Tibial nerve (tissue), 3 donors: ENCODE measurements around the gene MXRA8.

Experiments used
- POLR2A ChIP-seq, 2 donors: fragments of 450-650 bp; IDR thresholded peaks; one replicate each; pipeline ENCODE4 v1.6.1; 2017; ENCODE audit warnings: antibody characterized with exemption in 2 of 2, mild to moderate bottlenecking in 2 of 2, moderate library complexity in 2 of 2
- TF ChIP-seq, protein P1 (sequence below), 5 experiments: fragments of 200-600 bp in 3 of 5; fragments of 450-650 bp in 2 of 5; sonication (generic) in 3 of 5; IDR thresholded peaks; one replicate each; pipeline ENCODE4 v1.5.1; 2016 to 2019; ENCODE audit warnings: antibody characterized with exemption in 5 of 5, mild to moderate bottlenecking in 3 of 5, moderate library complexity in 2 of 5

DNA sequence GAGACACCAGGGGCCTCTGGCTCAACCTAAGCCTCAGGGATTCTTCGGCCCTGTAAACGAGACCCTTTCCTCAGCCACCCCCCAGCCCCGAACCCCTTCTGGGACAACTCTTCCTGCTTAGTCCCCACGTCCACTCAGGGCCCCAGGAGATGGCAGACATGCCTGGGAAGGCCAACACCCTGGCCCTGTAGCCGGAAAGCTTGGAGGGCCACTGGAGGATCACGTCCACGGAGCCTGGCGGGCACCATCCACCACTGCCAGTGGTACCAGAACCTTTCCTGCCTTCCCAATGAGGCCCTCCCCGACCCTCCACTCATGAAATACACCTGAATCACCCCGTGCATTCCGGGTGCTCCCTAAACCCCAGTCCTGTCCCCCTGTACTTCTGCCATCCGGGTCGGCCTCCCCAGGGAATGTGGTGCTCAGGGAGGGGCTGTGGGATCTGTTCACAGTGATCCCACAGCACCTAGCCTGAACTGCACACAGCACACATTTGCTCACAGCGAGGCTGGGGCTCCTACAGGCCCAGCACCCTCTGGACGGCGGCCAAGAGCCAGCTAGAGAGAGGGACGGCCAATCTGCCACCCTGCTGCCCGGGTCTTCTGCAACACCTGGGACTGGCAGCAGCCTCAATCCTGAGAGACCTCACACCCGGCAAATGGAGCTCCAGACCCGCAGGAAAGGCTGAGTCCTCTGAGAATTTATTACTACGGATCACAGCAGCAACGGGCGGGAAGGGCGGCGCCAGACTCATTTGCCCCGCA, 14.9 kb upstream of the MXRA8 start:
- TF ChIP-seq, protein P1, sequence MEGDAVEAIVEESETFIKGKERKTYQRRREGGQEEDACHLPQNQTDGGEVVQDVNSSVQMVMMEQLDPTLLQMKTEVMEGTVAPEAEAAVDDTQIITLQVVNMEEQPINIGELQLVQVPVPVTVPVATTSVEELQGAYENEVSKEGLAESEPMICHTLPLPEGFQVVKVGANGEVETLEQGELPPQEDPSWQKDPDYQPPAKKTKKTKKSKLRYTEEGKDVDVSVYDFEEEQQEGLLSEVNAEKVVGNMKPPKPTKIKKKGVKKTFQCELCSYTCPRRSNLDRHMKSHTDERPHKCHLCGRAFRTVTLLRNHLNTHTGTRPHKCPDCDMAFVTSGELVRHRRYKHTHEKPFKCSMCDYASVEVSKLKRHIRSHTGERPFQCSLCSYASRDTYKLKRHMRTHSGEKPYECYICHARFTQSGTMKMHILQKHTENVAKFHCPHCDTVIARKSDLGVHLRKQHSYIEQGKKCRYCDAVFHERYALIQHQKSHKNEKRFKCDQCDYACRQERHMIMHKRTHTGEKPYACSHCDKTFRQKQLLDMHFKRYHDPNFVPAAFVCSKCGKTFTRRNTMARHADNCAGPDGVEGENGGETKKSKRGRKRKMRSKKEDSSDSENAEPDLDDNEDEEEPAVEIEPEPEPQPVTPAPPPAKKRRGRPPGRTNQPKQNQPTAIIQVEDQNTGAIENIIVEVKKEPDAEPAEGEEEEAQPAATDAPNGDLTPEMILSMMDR (IDR thresholded peaks at IDR 0.05): no peak
- TF ChIP-seq POLR2A (IDR thresholded peaks at IDR 0.05): no peak
